HCT116 (cell line): ENCODE measurements around the gene NOL3. TPM values are rescaled to one million over a fixed set of nuclear protein-coding genes. Genes with fewer than 3 reads are reported as not detected.

ENCODE experiments used
- ATAC-seq: fragments of 200-7000 bp; cut with Tn5 transposase; 2 replicates; pipeline ENCODE4 v1.9.1; 2020; ENCODE audit warnings: mild to moderate bottlenecking, moderate library complexity
- BruUV-seq: library from RNA; stranded (reverse); fragments of 400-500 nt; replicated peaks from 2 replicates; lab custom pipeline; 2021; lab: Mats Ljungman, UMichigan
- CTCF ChIA-PET: fragments of 300-600 bp; sonication (Branson Sonifier 250); formaldehyde crosslinking; loops from one replicate; lab custom pipeline; 2021; ENCODE audit warnings: antibody characterized with exemption; lab: Charles Lee
- POLR2A ChIA-PET: fragments of 300-600, 350-600 bp; sonication (Branson Sonifier 250); formaldehyde crosslinking; loops from one replicate; lab custom pipeline; 2021; ENCODE audit warnings: antibody characterized with exemption; lab: Charles Lee
- RAD21 ChIA-PET, 2 experiments: fragments of 300-600 bp; sonication (Branson Sonifier 250); formaldehyde crosslinking; loops; one replicate each; lab custom pipeline; 2023; ENCODE audit warnings: low total read pairs in 2 of 2; ENCODE audit not compliant: uncharacterized antibody in 2 of 2, unreplicated experiment in 2 of 2, low non-redundant PET in 1 of 2; lab: Charles Lee
- DNase-seq: peaks from one replicate; pipeline ENCODE4 v3.0.0-alpha.2; 2010; ENCODE audit warnings: low read depth, low spot score
- H2AFZ ChIP-seq: fragments of 200-600 bp; shearing (Covaris generic), sonication (generic); 2 replicates; pipeline ENCODE4 v1.6.1; 2017; ENCODE audit warnings: low read depth, mixed run types, mixed read lengths, antibody characterized with exemption, low read length; ENCODE audit not compliant: poor library complexity, severe bottlenecking
- H3K27ac ChIP-seq: 2 replicates; pipeline ENCODE4 v1.5.1; 2012; ENCODE audit warnings: low read depth, low read length
- H3K27me3 ChIP-seq: fragments of 200-600 bp; sonication (generic); 2 replicates; pipeline ENCODE4 v1.6.1; 2016; ENCODE audit warnings: mixed run types, low read length, mixed read lengths; ENCODE audit not compliant: insufficient read depth
- H3K36me3 ChIP-seq, 2 experiments: fragments of 200-500 bp in 1 of 2; fragments of 200-600 bp in 1 of 2; sonication (Bioruptor generic) in 1 of 2; sonication (generic) in 1 of 2; 2 replicates each; pipeline versions ENCODE4 v1.5.1 to v1.6.1; 2014 to 2016; ENCODE audit warnings: low read length in 2 of 2, inconsistent platforms in 1 of 2, mixed read lengths in 1 of 2, mixed run types in 1 of 2; ENCODE audit not compliant: insufficient read depth in 2 of 2, control insufficient read depth in 1 of 2
- H3K4me1 ChIP-seq, 2 experiments: fragments of 200-600 bp in 1 of 2; sonication (generic) in 1 of 2; 2 replicates each; pipeline versions ENCODE4 v1.5.1 to v1.6.1; 2012 to 2017; ENCODE audit warnings: low read length in 2 of 2, inconsistent platforms in 1 of 2, mild to moderate bottlenecking in 1 of 2, mixed read lengths in 1 of 2, mixed run types in 1 of 2, moderate library complexity in 1 of 2; ENCODE audit not compliant: insufficient read depth in 2 of 2, control insufficient read depth in 1 of 2
- H3K4me2 ChIP-seq: fragments of 200-600 bp; sonication (generic); 2 replicates; pipeline ENCODE4 v1.6.1; 2017; ENCODE audit warnings: mixed run types, low read length, mixed read lengths
- H3K4me3 ChIP-seq, 2 experiments: fragments of 200-600 bp in 1 of 2; sonication (generic) in 1 of 2; replicated peaks in 1 of 2; 2 replicates each; pipeline ENCODE4 v1.5.1; 2011 to 2016; ENCODE audit warnings: low read length in 2 of 2, control low read depth in 1 of 2, low read depth in 1 of 2, mild to moderate bottlenecking in 1 of 2, mixed read lengths in 1 of 2, mixed run types in 1 of 2
- H3K79me2 ChIP-seq: fragments of 200-600 bp; sonication (generic); 2 replicates; pipeline ENCODE4 v1.6.1; 2017; ENCODE audit warnings: mild to moderate bottlenecking, mixed run types, low read length, moderate library complexity, mixed read lengths; ENCODE audit not compliant: insufficient read depth
- H3K9ac ChIP-seq: fragments of 200-600 bp; sonication (generic); 2 replicates; pipeline ENCODE4 v1.6.1; 2016; ENCODE audit warnings: low read length, mixed read lengths
- H3K9me2 ChIP-seq: fragments of 200-600 bp; sonication (generic), shearing (Covaris generic); 2 replicates; pipeline ENCODE4 v1.6.1; 2017; ENCODE audit warnings: mixed run types, mild to moderate bottlenecking, moderate library complexity; ENCODE audit not compliant: insufficient read depth
- H3K9me3 ChIP-seq, 2 experiments: fragments of 200-500 bp in 1 of 2; fragments of 200-600 bp in 1 of 2; sonication (Bioruptor generic) in 1 of 2; sonication (generic) in 1 of 2; 2 replicates each; pipeline ENCODE4 v1.6.1; 2014 to 2017; ENCODE audit warnings: low read length in 2 of 2, mixed read lengths in 2 of 2, inconsistent platforms in 1 of 2, low read depth in 1 of 2, mild to moderate bottlenecking in 1 of 2, mixed run types in 1 of 2, moderate library complexity in 1 of 2; ENCODE audit not compliant: control insufficient read depth in 1 of 2, insufficient read depth in 1 of 2
- H4K20me1 ChIP-seq: fragments of 200-600 bp; sonication (generic), shearing (Covaris generic); 2 replicates; pipeline ENCODE4 v1.6.1; 2017; ENCODE audit warnings: mixed run types, mild to moderate bottlenecking, moderate library complexity; ENCODE audit not compliant: insufficient read depth
- CBX3 ChIP-seq: IDR thresholded peaks from 2 replicates; pipeline ENCODE4 v1.6.1; 2012; ENCODE audit warnings: low read depth
- CEBPB ChIP-seq: IDR thresholded peaks from 2 replicates; pipeline ENCODE4 v1.6.1; 2012; ENCODE audit warnings: low read depth
- EGR1 ChIP-seq: IDR thresholded peaks from 2 replicates; pipeline ENCODE4 v1.6.1; 2012; ENCODE audit warnings: low read depth
- ELF1 ChIP-seq: IDR thresholded peaks from 2 replicates; pipeline ENCODE4 v1.6.1; 2012; ENCODE audit warnings: low read depth, borderline replicate concordance
- JUND ChIP-seq: IDR thresholded peaks from 2 replicates; pipeline ENCODE4 v1.6.1; 2012
- POLR2AphosphoS5 ChIP-seq: IDR thresholded peaks from 2 replicates; pipeline ENCODE4 v1.6.1; 2011; ENCODE audit warnings: mild to moderate bottlenecking, low read depth, low read length, moderate library complexity
- SIN3A ChIP-seq: IDR thresholded peaks from 2 replicates; pipeline ENCODE4 v1.6.1; 2012; ENCODE audit warnings: low read depth
- SP1 ChIP-seq: IDR thresholded peaks from 2 replicates; pipeline ENCODE4 v1.6.1; 2012; ENCODE audit warnings: low read depth
- SRF ChIP-seq: IDR thresholded peaks from 2 replicates; pipeline ENCODE4 v1.6.1; 2012; ENCODE audit warnings: low read depth
- TCF7L2 ChIP-seq: IDR thresholded peaks from 2 replicates; pipeline ENCODE4 v1.7.0; 2011; ENCODE audit warnings: borderline replicate concordance, inconsistent platforms; ENCODE audit not compliant: insufficient read depth, insufficient read length; ENCODE audit errors: extremely low read depth
- YY1 ChIP-seq: IDR thresholded peaks from 2 replicates; pipeline ENCODE4 v1.6.1; 2011; ENCODE audit warnings: low read length, low read depth, moderate library complexity, mild to moderate bottlenecking; ENCODE audit not compliant: insufficient replicate concordance; ENCODE audit errors: extremely low read depth
- ZFX ChIP-seq: fragments of 450-650 bp; IDR thresholded peaks from 2 replicates; pipeline ENCODE4 v1.6.1; 2017
- ZNF274 ChIP-seq: fragments of 200-500 bp; sonication (Bioruptor generic); IDR thresholded peaks from 2 replicates; pipeline ENCODE4 v1.6.1; 2014; ENCODE audit warnings: mild to moderate bottlenecking, low read depth, low read length, inconsistent platforms
- intact Hi-C: fragments of 100-400 bp; cut with micrococcal nuclease; formaldehyde crosslinking; loops from 2 replicates; pipeline ENCODE4 v1.10.0; 2022
- total RNA-seq: library from RNA; stranded (reverse); gene quantifications from one replicate; pipeline ENCODE4 v1.2.1, GENCODE V29; 2021; ENCODE audit not compliant: unreplicated experiment
- TF ChIP-seq, protein P1 (sequence below): IDR thresholded peaks from 2 replicates; pipeline ENCODE4 v1.6.1; 2012; ENCODE audit warnings: low read depth
- TF ChIP-seq, protein P2 (sequence below), 3 experiments: fragments of 200-600 bp in 1 of 3; sonication (generic) in 1 of 3; IDR thresholded peaks in 2 of 3; conservative IDR thresholded peaks in 1 of 3; 2 replicates each; pipeline ENCODE4 v1.5.1; 2012 to 2017; ENCODE audit warnings: low read depth in 2 of 3, low read length in 2 of 3, antibody characterized with exemption in 1 of 3, borderline replicate concordance in 1 of 3, control low read depth in 1 of 3, mild to moderate bottlenecking in 1 of 3, mixed read lengths in 1 of 3, mixed run types in 1 of 3, moderate library complexity in 1 of 3; ENCODE audit not compliant: insufficient read depth in 1 of 3
- TF ChIP-seq, protein P3 (sequence below): IDR thresholded peaks from 2 replicates; pipeline ENCODE4 v1.6.1; 2011; ENCODE audit warnings: mild to moderate bottlenecking, low read length, moderate library complexity; ENCODE audit not compliant: insufficient replicate concordance; ENCODE audit errors: extremely low read depth

NOL3 gene
- total RNA-seq, 1 experiment from 2014 or later: 54.0 TPM

DNA sequence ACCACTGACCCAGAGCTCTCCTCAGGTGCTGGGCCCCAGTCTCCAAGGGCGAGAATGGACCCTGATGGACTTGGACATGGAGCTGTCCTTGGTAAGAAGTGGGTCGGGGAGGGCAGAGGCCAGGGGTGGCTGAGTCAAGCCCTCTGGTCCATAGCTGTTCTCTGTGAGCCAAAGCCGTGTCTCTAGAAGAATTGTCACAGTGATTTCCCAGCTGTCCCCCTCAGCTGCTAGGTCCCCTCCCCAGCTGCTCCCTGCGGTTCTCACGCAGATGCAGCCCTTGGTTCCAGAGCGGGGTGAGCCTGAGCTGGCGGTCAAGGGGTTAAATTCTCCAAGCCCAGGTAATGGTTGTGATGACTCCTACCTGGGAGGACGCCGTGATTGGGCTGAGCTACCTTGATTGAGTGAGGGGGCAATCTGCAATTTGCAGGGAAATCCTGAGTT is 1.3 kb upstream of the NOL3 start:
- Histone ChIP-seq H3K27ac (peak overlapping the region; percentile 81; the same call in 1 of the 2 replicates), H3K79me2 (peaks cover 8% of the 10 kb centered on the region; the same call in 1 of the 2 replicates), H3K27me3 (no peaks in the 10 kb centered on the region)
- RAD21 ChIA-PET: no interaction called here
- no peak for DNase-seq
- TF ChIP-seq ZNF274 (no peak), ZFX (no peak), SRF (no peak), ELF1 (no peak), EGR1 (no peak), TCF7L2 (no peak), YY1 (no peak), SP1 (no peak), POLR2AphosphoS5 (no peak), CBX3 (no peak), SIN3A (no peak), CEBPB (no peak), JUND (no peak)
- TF ChIP-seq, protein P1, sequence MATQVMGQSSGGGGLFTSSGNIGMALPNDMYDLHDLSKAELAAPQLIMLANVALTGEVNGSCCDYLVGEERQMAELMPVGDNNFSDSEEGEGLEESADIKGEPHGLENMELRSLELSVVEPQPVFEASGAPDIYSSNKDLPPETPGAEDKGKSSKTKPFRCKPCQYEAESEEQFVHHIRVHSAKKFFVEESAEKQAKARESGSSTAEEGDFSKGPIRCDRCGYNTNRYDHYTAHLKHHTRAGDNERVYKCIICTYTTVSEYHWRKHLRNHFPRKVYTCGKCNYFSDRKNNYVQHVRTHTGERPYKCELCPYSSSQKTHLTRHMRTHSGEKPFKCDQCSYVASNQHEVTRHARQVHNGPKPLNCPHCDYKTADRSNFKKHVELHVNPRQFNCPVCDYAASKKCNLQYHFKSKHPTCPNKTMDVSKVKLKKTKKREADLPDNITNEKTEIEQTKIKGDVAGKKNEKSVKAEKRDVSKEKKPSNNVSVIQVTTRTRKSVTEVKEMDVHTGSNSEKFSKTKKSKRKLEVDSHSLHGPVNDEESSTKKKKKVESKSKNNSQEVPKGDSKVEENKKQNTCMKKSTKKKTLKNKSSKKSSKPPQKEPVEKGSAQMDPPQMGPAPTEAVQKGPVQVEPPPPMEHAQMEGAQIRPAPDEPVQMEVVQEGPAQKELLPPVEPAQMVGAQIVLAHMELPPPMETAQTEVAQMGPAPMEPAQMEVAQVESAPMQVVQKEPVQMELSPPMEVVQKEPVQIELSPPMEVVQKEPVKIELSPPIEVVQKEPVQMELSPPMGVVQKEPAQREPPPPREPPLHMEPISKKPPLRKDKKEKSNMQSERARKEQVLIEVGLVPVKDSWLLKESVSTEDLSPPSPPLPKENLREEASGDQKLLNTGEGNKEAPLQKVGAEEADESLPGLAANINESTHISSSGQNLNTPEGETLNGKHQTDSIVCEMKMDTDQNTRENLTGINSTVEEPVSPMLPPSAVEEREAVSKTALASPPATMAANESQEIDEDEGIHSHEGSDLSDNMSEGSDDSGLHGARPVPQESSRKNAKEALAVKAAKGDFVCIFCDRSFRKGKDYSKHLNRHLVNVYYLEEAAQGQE: no peak
- TF ChIP-seq, protein P2, sequence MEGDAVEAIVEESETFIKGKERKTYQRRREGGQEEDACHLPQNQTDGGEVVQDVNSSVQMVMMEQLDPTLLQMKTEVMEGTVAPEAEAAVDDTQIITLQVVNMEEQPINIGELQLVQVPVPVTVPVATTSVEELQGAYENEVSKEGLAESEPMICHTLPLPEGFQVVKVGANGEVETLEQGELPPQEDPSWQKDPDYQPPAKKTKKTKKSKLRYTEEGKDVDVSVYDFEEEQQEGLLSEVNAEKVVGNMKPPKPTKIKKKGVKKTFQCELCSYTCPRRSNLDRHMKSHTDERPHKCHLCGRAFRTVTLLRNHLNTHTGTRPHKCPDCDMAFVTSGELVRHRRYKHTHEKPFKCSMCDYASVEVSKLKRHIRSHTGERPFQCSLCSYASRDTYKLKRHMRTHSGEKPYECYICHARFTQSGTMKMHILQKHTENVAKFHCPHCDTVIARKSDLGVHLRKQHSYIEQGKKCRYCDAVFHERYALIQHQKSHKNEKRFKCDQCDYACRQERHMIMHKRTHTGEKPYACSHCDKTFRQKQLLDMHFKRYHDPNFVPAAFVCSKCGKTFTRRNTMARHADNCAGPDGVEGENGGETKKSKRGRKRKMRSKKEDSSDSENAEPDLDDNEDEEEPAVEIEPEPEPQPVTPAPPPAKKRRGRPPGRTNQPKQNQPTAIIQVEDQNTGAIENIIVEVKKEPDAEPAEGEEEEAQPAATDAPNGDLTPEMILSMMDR (IDR thresholded peaks at IDR 0.05 in 2 of 3, conservative IDR thresholded peaks at IDR 0.05 in 1 of 3; ENCODE audit: borderline replicate concordance in 1 of 3, insufficient read depth in 1 of 3, low read depth in 2 of 3, low read length in 2 of 3): no peak
- TF ChIP-seq, protein P3, sequence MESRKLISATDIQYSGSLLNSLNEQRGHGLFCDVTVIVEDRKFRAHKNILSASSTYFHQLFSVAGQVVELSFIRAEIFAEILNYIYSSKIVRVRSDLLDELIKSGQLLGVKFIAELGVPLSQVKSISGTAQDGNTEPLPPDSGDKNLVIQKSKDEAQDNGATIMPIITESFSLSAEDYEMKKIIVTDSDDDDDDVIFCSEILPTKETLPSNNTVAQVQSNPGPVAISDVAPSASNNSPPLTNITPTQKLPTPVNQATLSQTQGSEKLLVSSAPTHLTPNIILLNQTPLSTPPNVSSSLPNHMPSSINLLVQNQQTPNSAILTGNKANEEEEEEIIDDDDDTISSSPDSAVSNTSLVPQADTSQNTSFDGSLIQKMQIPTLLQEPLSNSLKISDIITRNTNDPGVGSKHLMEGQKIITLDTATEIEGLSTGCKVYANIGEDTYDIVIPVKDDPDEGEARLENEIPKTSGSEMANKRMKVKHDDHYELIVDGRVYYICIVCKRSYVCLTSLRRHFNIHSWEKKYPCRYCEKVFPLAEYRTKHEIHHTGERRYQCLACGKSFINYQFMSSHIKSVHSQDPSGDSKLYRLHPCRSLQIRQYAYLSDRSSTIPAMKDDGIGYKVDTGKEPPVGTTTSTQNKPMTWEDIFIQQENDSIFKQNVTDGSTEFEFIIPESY: no peak
- TF ChIP-seq, all 23 proteins: peak for 0
- ChIA-PET CTCF (interaction anchor here (0.7 to 5.6 kb wide), 5 partner anchors 9 to 225 kb away, joined by 3 to 52 read pairs (median 4); partner anchors contain the start of genes FBXL8 and TRADD), POLR2A (interaction anchor here (1.9 to 2.1 kb wide), 2 partner anchors 9 to 29 kb away, joined by 9 to 17 read pairs; partner anchors contain the start of genes FBXL8 and TRADD)
- peak overlapping the region; percentile 100 for H3K4me2 ChIP-seq
- no peak overlapping the region for H3K9ac ChIP-seq
- H3K4me3 ChIP-seq: peak overlapping the region in 1 of 2 experiments; percentile 75; a peak in 1 of 4 replicates
- intact Hi-C loops: no loop called here
- ATAC-seq: no peak
- no peak overlapping the region for H2AFZ ChIP-seq
- BruUV-seq: no TSS peak
- no peaks in the 10 kb centered on the region for H3K9me3 ChIP-seq
- H3K4me1 ChIP-seq: peaks cover 37 to 59% of the 10 kb centered on the region in 2 experiments
- no peaks in the 10 kb centered on the region for H4K20me1 ChIP-seq
- no peaks in the 10 kb centered on the region for H3K9me2 ChIP-seq
- H3K36me3 ChIP-seq: no peaks in the 10 kb centered on the region
